ENCODE results near the gene FAM168A. TPM values are rescaled to one million over a fixed set of nuclear protein-coding genes. Genes with fewer than 3 reads are reported as not detected.

The FAM168A gene
- total and polyA plus RNA-seq, 9 donors: 17.6 to 35.4 (median 24.8) TPM

GRCh38 chr11:73366953-73367352 lies 231.0 kb downstream of the FAM168A start:
- no peaks in the 10 kb centered on the region for H3K4me1 ChIP-seq (ENCODE audit: control insufficient read depth, insufficient read depth, low read length)
- H3K27ac ChIP-seq (ENCODE audit: low read length): no peak overlapping the region
- WGBS (ENCODE audit: insufficient coverage): 55% methylated on average over 6 of the region's 6 CpGs
- no peak overlapping the region for H3K4me3 ChIP-seq (ENCODE audit: low read length)
- peak; percentile 54 for DNase-seq
- H3K36me3 ChIP-seq (ENCODE audit: control insufficient read depth, insufficient read depth, low read length): peaks cover 68% of the 10 kb centered on the region
- H3K9me3 ChIP-seq (replicated peaks; ENCODE audit: control insufficient read depth, low read depth, low read length): no peaks in the 10 kb centered on the region
- H3K27me3 ChIP-seq (ENCODE audit: control insufficient read depth, insufficient read depth, low read length): no peaks in the 10 kb centered on the region

DNA sequence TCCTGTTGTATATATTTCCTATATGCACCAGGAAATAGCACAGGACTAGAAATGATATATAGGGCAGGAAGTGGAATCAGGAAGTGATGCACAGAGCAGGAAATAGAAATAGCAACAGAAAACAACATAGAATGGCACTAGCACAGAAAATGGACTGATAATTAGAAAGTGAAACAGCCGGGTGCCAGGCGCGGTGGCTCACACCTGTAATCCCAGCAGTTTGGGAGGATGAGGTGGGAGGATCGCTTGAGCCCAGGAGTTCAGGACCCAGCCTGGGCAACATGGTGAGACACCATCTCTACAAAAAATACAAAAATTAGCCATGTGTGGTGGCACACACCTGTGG lies 231.7 kb downstream of the FAM168A start:
- no peaks in the 10 kb centered on the region for H3K9me3 ChIP-seq (replicated peaks; ENCODE audit: control insufficient read depth, low read depth, low read length)
- peaks cover 75% of the 10 kb centered on the region for H3K36me3 ChIP-seq (ENCODE audit: control insufficient read depth, insufficient read depth, low read length)
- no peak overlapping the region for H3K27ac ChIP-seq (ENCODE audit: low read length)
- H3K4me1 ChIP-seq (ENCODE audit: control insufficient read depth, insufficient read depth, low read length): no peaks in the 10 kb centered on the region
- no peaks in the 10 kb centered on the region for H3K27me3 ChIP-seq (ENCODE audit: control insufficient read depth, insufficient read depth, low read length)
- H3K4me3 ChIP-seq (ENCODE audit: low read length): no peak overlapping the region
- no CpG with 5 or more reads among the region's 4 CpGs for WGBS (ENCODE audit: insufficient coverage)
- DNase-seq: no peak

GRCh38 chr11:73365352-73366264 lies 232.3 kb downstream of the FAM168A start:
- no peaks in the 10 kb centered on the region for H3K4me1 ChIP-seq (ENCODE audit: control insufficient read depth, insufficient read depth, low read length)
- H3K27me3 ChIP-seq (ENCODE audit: control insufficient read depth, insufficient read depth, low read length): no peaks in the 10 kb centered on the region
- no peak for DNase-seq
- H3K36me3 ChIP-seq (ENCODE audit: control insufficient read depth, insufficient read depth, low read length): peaks cover 78% of the 10 kb centered on the region
- no peaks in the 10 kb centered on the region for H3K9me3 ChIP-seq (replicated peaks; ENCODE audit: control insufficient read depth, low read depth, low read length)
- no peak overlapping the region for H3K4me3 ChIP-seq (ENCODE audit: low read length)
- WGBS (ENCODE audit: insufficient coverage): 85% methylated on average over 17 of the region's 24 CpGs
- H3K27ac ChIP-seq (ENCODE audit: low read length): no peak overlapping the region

DNA sequence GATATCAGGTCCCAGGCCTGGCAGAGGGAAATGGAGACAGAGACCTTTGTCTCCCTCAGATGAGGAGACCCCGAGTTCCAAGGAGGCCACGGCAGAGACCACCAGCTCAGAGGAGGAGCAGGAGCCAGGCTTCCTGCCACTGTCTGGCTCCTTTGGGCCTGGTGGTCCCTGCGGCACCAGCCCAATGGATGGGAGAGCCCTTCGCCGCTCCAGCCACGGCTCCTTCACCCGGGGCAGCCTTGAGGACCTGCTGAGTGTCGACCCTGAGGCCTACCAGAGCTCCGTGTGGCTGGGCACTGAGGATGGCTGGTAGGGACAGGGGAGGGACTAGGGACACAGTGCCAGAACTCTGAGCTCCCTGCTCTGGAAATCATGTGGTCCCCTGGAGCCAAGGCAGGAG lies 234.8 kb downstream of the FAM168A start:
- H3K36me3 ChIP-seq (ENCODE audit: control insufficient read depth, insufficient read depth, low read length): peaks cover 88% of the 10 kb centered on the region

DNA sequence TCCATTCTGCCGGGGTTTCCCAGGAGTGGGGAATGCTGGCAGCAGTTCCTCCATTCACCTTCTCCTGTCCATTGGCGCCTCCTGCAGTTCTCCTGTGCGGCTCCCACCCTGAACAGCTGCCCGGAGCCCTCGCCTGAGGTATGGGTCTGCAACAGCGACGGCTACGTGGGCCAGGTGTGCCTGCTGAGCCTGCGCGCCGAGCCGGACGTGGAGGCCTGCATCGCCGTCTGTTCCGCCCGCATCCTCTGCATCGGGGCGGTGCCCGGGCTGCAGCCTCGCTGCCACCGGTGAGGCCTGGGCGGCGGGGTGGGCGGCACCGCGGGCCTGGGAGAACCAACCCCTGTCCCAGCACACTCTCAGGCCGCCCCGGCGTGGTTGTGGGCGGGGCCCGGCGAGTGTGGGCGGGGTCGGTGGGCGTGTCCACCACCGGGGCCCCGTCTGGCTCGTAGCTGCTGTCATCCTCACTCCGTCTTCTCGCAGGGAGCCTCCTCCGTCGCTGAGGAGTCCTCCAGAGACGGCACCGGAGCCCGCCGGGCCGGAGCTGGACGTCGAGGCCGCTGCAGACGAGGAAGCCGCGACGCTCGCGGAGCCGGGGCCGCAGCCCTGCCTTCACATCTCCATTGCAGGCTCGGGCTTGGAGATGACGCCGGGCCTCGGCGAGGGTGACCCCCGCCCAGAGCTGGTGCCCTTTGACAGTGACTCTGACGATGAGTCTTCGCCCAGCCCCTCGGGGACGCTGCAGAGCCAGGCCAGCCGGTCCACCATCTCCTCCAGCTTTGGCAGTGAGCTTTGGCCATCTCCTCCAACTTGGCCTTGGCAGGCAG lies 235.7 kb downstream of the FAM168A start:
- peaks cover 88% of the 10 kb centered on the region for H3K36me3 ChIP-seq (ENCODE audit: control insufficient read depth, insufficient read depth, low read length)
- WGBS (ENCODE audit: insufficient coverage): 71% methylated on average over 59 of the region's 70 CpGs
- DNase-seq: no peak

More for the DNA sequence above, 234.8 kb downstream of the FAM168A start:
- H3K4me1 ChIP-seq (ENCODE audit: control insufficient read depth, insufficient read depth, low read length): peaks cover 15% of the 10 kb centered on the region
- no peak for DNase-seq
- WGBS (ENCODE audit: insufficient coverage): 95% methylated on average over 9 of the region's 9 CpGs
- no peak overlapping the region for H3K4me3 ChIP-seq (ENCODE audit: low read length)
- no peak overlapping the region for H3K27ac ChIP-seq (ENCODE audit: low read length)
- no peaks in the 10 kb centered on the region for H3K27me3 ChIP-seq (ENCODE audit: control insufficient read depth, insufficient read depth, low read length)
- no peaks in the 10 kb centered on the region for H3K9me3 ChIP-seq (replicated peaks; ENCODE audit: control insufficient read depth, low read depth, low read length)

DNA sequence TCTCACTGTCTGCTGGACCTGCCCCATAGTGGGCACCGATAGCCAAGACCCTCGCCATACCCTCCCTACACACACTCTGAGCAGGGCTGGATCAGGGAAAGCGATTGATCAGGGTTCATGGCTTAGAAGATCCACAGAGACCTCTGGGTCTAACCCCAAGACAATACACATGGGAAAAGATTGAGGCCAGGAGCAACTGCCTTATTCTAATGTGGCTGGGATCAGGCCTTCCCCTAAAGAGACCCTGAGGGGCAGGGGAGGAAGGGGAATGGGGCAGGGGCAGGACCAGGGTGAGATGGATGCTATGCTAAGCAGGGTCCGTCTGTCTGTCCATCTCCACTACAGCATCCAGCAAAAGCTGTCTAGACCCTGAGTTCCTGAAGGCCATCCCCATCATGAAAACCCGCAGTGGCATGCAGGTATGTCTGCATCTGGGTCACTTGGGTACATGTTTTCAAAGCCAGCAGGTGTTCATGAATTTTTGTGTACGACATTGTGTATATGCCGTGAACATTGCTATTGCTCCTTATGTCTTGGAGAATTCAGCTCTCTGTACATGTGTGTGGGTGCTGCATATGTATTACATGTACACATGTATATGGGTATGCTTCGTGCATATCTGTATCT lies 237.1 kb downstream of the FAM168A start:
- no peak for DNase-seq
- Histone ChIP-seq H3K27me3 (ENCODE audit: control insufficient read depth, insufficient read depth, low read length) (no peaks in the 10 kb centered on the region), H3K4me3 (ENCODE audit: low read length) (no peak overlapping the region), H3K27ac (ENCODE audit: low read length) (no peak overlapping the region), H3K4me1 (ENCODE audit: control insufficient read depth, insufficient read depth, low read length) (peaks cover 17% of the 10 kb centered on the region), H3K36me3 (ENCODE audit: control insufficient read depth, insufficient read depth, low read length) (peaks cover 89% of the 10 kb centered on the region), H3K9me3 (replicated peaks; ENCODE audit: control insufficient read depth, low read depth, low read length) (no peaks in the 10 kb centered on the region)
- WGBS (ENCODE audit: insufficient coverage): 95% methylated on average over 4 of the region's 8 CpGs

More for the DNA sequence above, 235.7 kb downstream of the FAM168A start:
- Histone ChIP-seq H3K4me3 (ENCODE audit: low read length) (no peak overlapping the region), H3K9me3 (replicated peaks; ENCODE audit: control insufficient read depth, low read depth, low read length) (no peaks in the 10 kb centered on the region), H3K27ac (ENCODE audit: low read length) (no peak overlapping the region), H3K4me1 (ENCODE audit: control insufficient read depth, insufficient read depth, low read length) (peaks cover 17% of the 10 kb centered on the region), H3K27me3 (ENCODE audit: control insufficient read depth, insufficient read depth, low read length) (no peaks in the 10 kb centered on the region)

GRCh38 chr11:73359930-73360742 lies 237.8 kb downstream of the FAM168A start:
- H3K4me3 ChIP-seq (ENCODE audit: low read length): no peak overlapping the region
- peak; percentile 66 for DNase-seq
- peaks cover 17% of the 10 kb centered on the region for H3K4me1 ChIP-seq (ENCODE audit: control insufficient read depth, insufficient read depth, low read length)
- H3K9me3 ChIP-seq (replicated peaks; ENCODE audit: control insufficient read depth, low read depth, low read length): no peaks in the 10 kb centered on the region
- H3K27ac ChIP-seq (ENCODE audit: low read length): peak overlapping the region; percentile 13
- H3K27me3 ChIP-seq (ENCODE audit: control insufficient read depth, insufficient read depth, low read length): no peaks in the 10 kb centered on the region
- 74% methylated on average over 16 of the region's 19 CpGs for WGBS (ENCODE audit: insufficient coverage)
- peaks cover 89% of the 10 kb centered on the region for H3K36me3 ChIP-seq (ENCODE audit: control insufficient read depth, insufficient read depth, low read length)

DNA sequence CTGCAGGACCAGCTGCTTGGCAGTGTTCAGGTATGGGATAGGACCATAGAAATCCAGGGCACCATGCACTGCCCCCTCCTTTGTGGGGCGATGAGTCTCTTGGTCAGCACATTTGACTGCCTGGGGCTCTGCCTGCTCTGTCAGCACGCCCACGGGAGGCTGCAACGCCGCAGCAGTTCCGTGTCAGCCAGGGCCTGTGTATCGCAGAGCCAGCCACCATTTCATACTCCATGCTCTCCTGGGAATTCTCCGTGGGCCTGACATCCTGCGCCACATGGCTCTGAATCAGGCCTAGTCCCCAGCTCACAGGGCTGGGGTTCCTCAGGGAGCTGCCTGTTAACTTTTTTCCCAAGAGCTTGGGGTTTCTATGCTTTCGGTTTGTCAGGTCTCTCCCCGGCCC lies 238.6 kb downstream of the FAM168A start:
- Histone ChIP-seq H3K27me3 (ENCODE audit: control insufficient read depth, insufficient read depth, low read length) (no peaks in the 10 kb centered on the region), H3K4me1 (ENCODE audit: control insufficient read depth, insufficient read depth, low read length) (peaks cover 17% of the 10 kb centered on the region), H3K4me3 (ENCODE audit: low read length) (no peak overlapping the region), H3K9me3 (replicated peaks; ENCODE audit: control insufficient read depth, low read depth, low read length) (no peaks in the 10 kb centered on the region), H3K27ac (ENCODE audit: low read length) (peak overlapping the region; percentile 20), H3K36me3 (ENCODE audit: control insufficient read depth, insufficient read depth, low read length) (peaks cover 87% of the 10 kb centered on the region)
- 45% methylated on average over 10 of the region's 11 CpGs for WGBS (ENCODE audit: insufficient coverage)
- DNase-seq: peak; percentile 65

- Histone ChIP-seq H3K36me3 (ENCODE audit: control insufficient read depth, insufficient read depth, low read length) (peaks cover 85% of the 10 kb centered on the region), H3K4me1 (ENCODE audit: control insufficient read depth, insufficient read depth, low read length) (peaks cover 17% of the 10 kb centered on the region), H3K27ac (ENCODE audit: low read length) (no peak overlapping the region), H3K27me3 (ENCODE audit: control insufficient read depth, insufficient read depth, low read length) (no peaks in the 10 kb centered on the region), H3K4me3 (ENCODE audit: low read length) (no peak overlapping the region), H3K9me3 (replicated peaks; ENCODE audit: control insufficient read depth, low read depth, low read length) (no peaks in the 10 kb centered on the region)
- DNase-seq: no peak
- WGBS (ENCODE audit: insufficient coverage): 77% methylated on average over 3 of the region's 5 CpGs
Observed at GRCh38 chr11:73358071-73358470, 239.8 kb downstream of the FAM168A start.
